Trophoblast cell (in vitro differentiated cells and primary cell): ENCODE results near the gene SCN1B.
A peak's percentile ranks its signal among the peaks of the same experiment; 100 is the strongest.

Source experiments
- DNase-seq, 2 donors: peaks; one replicate each; pipeline ENCODE4 v3.0.0-alpha.2; 2016
- H2AFZ ChIP-seq: 2 replicates; pipeline ENCODE4 v1.6.1; 2013; ENCODE audit warnings: low read length, moderate library complexity, mild to moderate bottlenecking; ENCODE audit not compliant: insufficient read depth, poor library complexity
- H2AK5ac ChIP-seq: 2 replicates; pipeline ENCODE4 v1.6.1; 2013; ENCODE audit warnings: mild to moderate bottlenecking, low read length
- H2BK120ac ChIP-seq: 2 replicates; pipeline ENCODE4 v1.6.1; 2013; ENCODE audit warnings: low read length, mild to moderate bottlenecking, moderate library complexity; ENCODE audit not compliant: insufficient read depth, poor library complexity
- H2BK12ac ChIP-seq: 2 replicates; pipeline ENCODE4 v1.6.1; 2013; ENCODE audit warnings: mild to moderate bottlenecking, low read length, moderate library complexity
- H2BK5ac ChIP-seq: 2 replicates; pipeline ENCODE4 v1.6.1; 2013; ENCODE audit warnings: low read length, low read depth, moderate library complexity, mild to moderate bottlenecking; ENCODE audit not compliant: poor library complexity
- H3K14ac ChIP-seq: 2 replicates; pipeline ENCODE4 v1.6.1; 2013; ENCODE audit warnings: mild to moderate bottlenecking, low read length
- H3K18ac ChIP-seq: 2 replicates; pipeline ENCODE4 v1.6.1; 2013; ENCODE audit warnings: mild to moderate bottlenecking, low read length
- H3K23ac ChIP-seq: 2 replicates; pipeline ENCODE4 v1.6.1; 2013; ENCODE audit warnings: low read length
- H3K27ac ChIP-seq: 2 replicates; pipeline ENCODE4 v1.5.1; 2013; ENCODE audit warnings: low read depth, mild to moderate bottlenecking, inconsistent platforms, low read length, moderate library complexity
- H3K27me3 ChIP-seq: 2 replicates; pipeline ENCODE4 v1.6.1; 2013; ENCODE audit warnings: inconsistent platforms, mild to moderate bottlenecking, low read length, moderate library complexity; ENCODE audit not compliant: insufficient read depth
- H3K36me3 ChIP-seq, 2 experiments: 1 replicate in 1 of 2; 2 replicates in 1 of 2; pipeline ENCODE4 v1.6.1; 2013; ENCODE audit warnings: low read length in 2 of 2, mild to moderate bottlenecking in 2 of 2, moderate library complexity in 1 of 2; ENCODE audit not compliant: insufficient read depth in 2 of 2, control insufficient read depth in 1 of 2
- H3K4ac ChIP-seq: 2 replicates; pipeline ENCODE4 v1.6.1; 2013; ENCODE audit warnings: low read depth, mild to moderate bottlenecking, low read length, moderate library complexity
- H3K4me1 ChIP-seq, 2 experiments: 1 replicate in 1 of 2; 2 replicates in 1 of 2; pipeline ENCODE4 v1.6.1; 2013; ENCODE audit warnings: low read length in 2 of 2, mild to moderate bottlenecking in 2 of 2, moderate library complexity in 1 of 2; ENCODE audit not compliant: insufficient read depth in 2 of 2, control insufficient read depth in 1 of 2
- H3K4me2 ChIP-seq: 2 replicates; pipeline ENCODE4 v1.6.1; 2013; ENCODE audit warnings: inconsistent platforms, mild to moderate bottlenecking, low read length, moderate library complexity
- H3K4me3 ChIP-seq: 2 replicates; pipeline ENCODE4 v1.5.1; 2013; ENCODE audit warnings: mild to moderate bottlenecking, low read depth, low read length, inconsistent platforms
- H3K79me1 ChIP-seq: one replicate; pipeline ENCODE4 v1.6.1; 2013; ENCODE audit warnings: low read length
- H3K79me2 ChIP-seq: 2 replicates; pipeline ENCODE4 v1.6.1; 2013; ENCODE audit warnings: low read length, mild to moderate bottlenecking; ENCODE audit not compliant: control insufficient read depth, insufficient read depth, poor library complexity
- H3K9ac ChIP-seq: 2 replicates; pipeline ENCODE4 v1.6.1; 2013; ENCODE audit warnings: mild to moderate bottlenecking, low read length
- H3K9me3 ChIP-seq: 2 replicates; pipeline ENCODE4 v1.6.1; 2013; ENCODE audit warnings: low read depth, mild to moderate bottlenecking, control low read depth, inconsistent platforms, low read length; ENCODE audit not compliant: insufficient read depth
- H4K12ac ChIP-seq: 2 replicates; pipeline ENCODE4 v1.6.1; 2013; ENCODE audit warnings: low read depth, mild to moderate bottlenecking, low read length, moderate library complexity
- H4K8ac ChIP-seq: 2 replicates; pipeline ENCODE4 v1.6.1; 2013; ENCODE audit warnings: low read depth, mild to moderate bottlenecking, low read length, moderate library complexity
- H4K91ac ChIP-seq: one replicate; pipeline ENCODE4 v1.6.1; 2013; ENCODE audit warnings: low read depth, mild to moderate bottlenecking, low read length, moderate library complexity
- WGBS: extraction: QIAGEN DNeasy Blood & Tissue Kit; methylation state at CpG from one replicate; pipeline ENCODE4 v1.1.7; 2013; ENCODE audit warnings: missing lambda C conversion rate; ENCODE audit not compliant: insufficient read length, insufficient coverage; ENCODE audit errors: extremely low coverage; 5-methylcytosine and 5-hydroxymethylcytosine counted together

The SCN1B gene

GRCh38 chr19:34999498-35000337 lies 30.6 kb upstream of the SCN1B start, which contains the start of gene GRAMD1A:
Gene GRAMD1A, plus strand, starts transcription at chr19:35000323. Its CDS starts 156 bp downstream, at chr19:35000479.
- H3K79me1 ChIP-seq, result peaks cover 10% of the 10 kb centered on the region
- WGBS, result no CpG with 5 or more reads among the region's 45 CpGs
- peak within 1 kb of the TSS; percentile 95 for H2AK5ac ChIP-seq
- H3K27ac ChIP-seq, result peak within 1 kb of the TSS; percentile 82
- peaks cover 1 to 11% of the 10 kb centered on the region in 2 experiments for H3K36me3 ChIP-seq
- H3K79me2 ChIP-seq, result peaks cover 9% of the 10 kb centered on the region
- peaks cover 2% of the 10 kb centered on the region for H3K9me3 ChIP-seq
- H3K4ac ChIP-seq, result peak within 1 kb of the TSS; percentile 92
- peak within 1 kb of the TSS; percentile 72 for H2BK120ac ChIP-seq
- peak; percentile 75 to 84 for DNase-seq
- peaks cover 9 to 21% of the 10 kb centered on the region in 2 experiments for H3K4me1 ChIP-seq
- H3K23ac ChIP-seq, result no peak within 1 kb of the TSS
- H3K14ac ChIP-seq, result peak within 1 kb of the TSS; percentile 92
- H3K27me3 ChIP-seq, result no peaks in the 10 kb centered on the region
- peak within 1 kb of the TSS; percentile 28 for H2BK12ac ChIP-seq
- peak within 1 kb of the TSS; percentile 93 for H4K8ac ChIP-seq
- H3K9ac ChIP-seq, result peak within 1 kb of the TSS; percentile 59
- peak within 1 kb of the TSS; percentile 70 for H2BK5ac ChIP-seq
- peak within 1 kb of the TSS; percentile 75 for H3K4me2 ChIP-seq
- H2AFZ ChIP-seq, result peak within 1 kb of the TSS; percentile 93
- peak within 1 kb of the TSS; percentile 92 for H3K18ac ChIP-seq
- H3K4me3 ChIP-seq, result peak within 1 kb of the TSS; percentile 88
- H4K12ac ChIP-seq, result peak within 1 kb of the TSS; percentile 86
- peak within 1 kb of the TSS; percentile 94 for H4K91ac ChIP-seq

- Histone ChIP-seq H3K23ac (no peak overlapping the region), H3K9ac (no peak overlapping the region), H2BK5ac (peak overlapping the region; percentile 58), H2BK12ac (no peak overlapping the region), H3K4me1 (peaks cover 9 to 21% of the 10 kb centered on the region in 2 experiments), H3K27me3 (no peaks in the 10 kb centered on the region), H4K12ac (peak overlapping the region; percentile 51), H2AK5ac (no peak overlapping the region), H3K79me1 (peaks cover 10% of the 10 kb centered on the region), H3K4me2 (peak overlapping the region; percentile 67), H3K36me3 (peaks cover 3 to 12% of the 10 kb centered on the region in 2 experiments), H2BK120ac (peak overlapping the region; percentile 34), H3K79me2 (peaks cover 9% of the 10 kb centered on the region), H4K8ac (peak overlapping the region; percentile 57), H3K18ac (no peak overlapping the region), H3K27ac (peak overlapping the region; percentile 49), H3K4ac (no peak overlapping the region), H4K91ac (peak overlapping the region; percentile 85), H2AFZ (peak overlapping the region; percentile 79), H3K9me3 (no peaks in the 10 kb centered on the region), H3K14ac (peak overlapping the region; percentile 81), H3K4me3 (peak overlapping the region; percentile 88)
- DNase-seq, result no peak
- no CpG with 5 or more reads among the region's 37 CpGs for WGBS
These were observed 30.0 kb upstream of the SCN1B start for GRCh38 chr19:35000338-35000646.

- H2BK12ac ChIP-seq, result peak overlapping the region; percentile 28
- peak overlapping the region; percentile 59 for H3K9ac ChIP-seq
- no peaks in the 10 kb centered on the region for H3K9me3 ChIP-seq
- H4K8ac ChIP-seq, result peak overlapping the region; percentile 93
- peak overlapping the region; percentile 83 for H3K18ac ChIP-seq
- H3K27me3 ChIP-seq, result no peaks in the 10 kb centered on the region
- H3K36me3 ChIP-seq, result peaks cover 7 to 16% of the 10 kb centered on the region in 2 experiments
- peak overlapping the region; percentile 94 for H4K91ac ChIP-seq
- H4K12ac ChIP-seq, result peak overlapping the region; percentile 86
- H3K4ac ChIP-seq, result peak overlapping the region; percentile 92
- peaks cover 10% of the 10 kb centered on the region for H3K79me1 ChIP-seq
- H3K4me3 ChIP-seq, result peak overlapping the region; percentile 88
- DNase-seq, result peak; percentile 3 to 30
- peak overlapping the region; percentile 41 for H2BK5ac ChIP-seq
- H2AFZ ChIP-seq, result peak overlapping the region; percentile 78
- WGBS, result no CpG with 5 or more reads among the region's 46 CpGs
- H2BK120ac ChIP-seq, result peak overlapping the region; percentile 54
- H3K14ac ChIP-seq, result peak overlapping the region; percentile 92
- H3K23ac ChIP-seq, result no peak overlapping the region
- peak overlapping the region; percentile 67 for H3K4me2 ChIP-seq
- H3K79me2 ChIP-seq, result peaks cover 9% of the 10 kb centered on the region
- H2AK5ac ChIP-seq, result peak overlapping the region; percentile 95
- peaks cover 9 to 21% of the 10 kb centered on the region in 2 experiments for H3K4me1 ChIP-seq
- peak overlapping the region; percentile 54 for H3K27ac ChIP-seq
These were observed 29.4 kb upstream of the SCN1B start for GRCh38 chr19:35000647-35001501.

GRCh38 chr19:35002037-35002535 lies 28.2 kb upstream of the SCN1B start:
- Histone ChIP-seq H3K4me2 (no peak overlapping the region), H3K4me1 (peaks cover 9 to 21% of the 10 kb centered on the region in 2 experiments), H2AFZ (no peak overlapping the region), H3K4me3 (no peak overlapping the region), H4K8ac (no peak overlapping the region), H2BK5ac (no peak overlapping the region), H3K9me3 (peaks cover 1% of the 10 kb centered on the region), H2AK5ac (no peak overlapping the region), H2BK120ac (no peak overlapping the region), H3K27me3 (no peaks in the 10 kb centered on the region), H3K4ac (no peak overlapping the region), H3K79me1 (peaks cover 10% of the 10 kb centered on the region), H3K27ac (no peak overlapping the region), H4K12ac (no peak overlapping the region), H3K36me3 (peaks cover 16 to 22% of the 10 kb centered on the region in 2 experiments), H4K91ac (no peak overlapping the region), H3K9ac (no peak overlapping the region), H2BK12ac (no peak overlapping the region), H3K23ac (no peak overlapping the region), H3K18ac (no peak overlapping the region), H3K14ac (no peak overlapping the region), H3K79me2 (peaks cover 9% of the 10 kb centered on the region)
- no CpG with 5 or more reads among the region's 11 CpGs for WGBS
- no peak for DNase-seq
